K562 (cell line): Measurements from ENCODE around the gene ZNF17. TPM values are rescaled to one million over a fixed set of nuclear protein-coding genes. Genes with fewer than 3 reads are reported as not detected.

ENCODE experiments used
- EZH2 ChIP-seq: IDR thresholded peaks from 2 replicates; pipeline ENCODE4 v1.6.1; 2012; ENCODE audit warnings: low read depth, mild to moderate bottlenecking, inconsistent platforms, low read length, borderline replicate concordance
- HDAC8 ChIP-seq: fragments of 450-650 bp; IDR thresholded peaks from 2 replicates; pipeline ENCODE4 v1.6.1; 2016; ENCODE audit warnings: mild to moderate bottlenecking, missing genetic modification characterization, moderate library complexity, missing compliant biosample characterization
- HMGN3 ChIP-seq: IDR thresholded peaks from 2 replicates; pipeline ENCODE4 v1.6.1; 2011; ENCODE audit warnings: borderline replicate concordance, low read depth, mild to moderate bottlenecking, mixed read lengths, low read length; ENCODE audit not compliant: insufficient read length; ENCODE audit errors: extremely low read depth
- KDM2B ChIP-seq: fragments of 250-450 bp; sonication (Bioruptor Pico); IDR thresholded peaks from 2 replicates; pipeline ENCODE4 v1.8.0; 2021; ENCODE audit warnings: mild to moderate bottlenecking, moderate library complexity
- MED1 ChIP-seq: sonication (generic); formaldehyde crosslinking; IDR thresholded peaks from 2 replicates; pipeline ENCODE4 v1.8.1; 2023; ENCODE audit warnings: missing genetic modification reagents, borderline replicate concordance
- PRPF4 ChIP-seq: fragments of 200-400 bp; formaldehyde crosslinking; IDR thresholded peaks from one replicate; pipeline ENCODE4 v1.6.1; 2017; ENCODE audit warnings: low read length, low read depth, mild to moderate bottlenecking; ENCODE audit not compliant: insufficient read depth, poor library complexity, severe bottlenecking
- RBM39 ChIP-seq: fragments of 200-400 bp; formaldehyde crosslinking; optimal IDR thresholded peaks from 2 replicates; pipeline ENCODE3; 2018; ENCODE audit warnings: low read depth, low read length
- SMC3 ChIP-seq: conservative IDR thresholded peaks from 2 replicates; pipeline ENCODE4 v1.6.1; 2011; ENCODE audit warnings: low read depth, low read length, improper control_type of control experiment; ENCODE audit not compliant: insufficient read depth
- TCF7L2 ChIP-seq: fragments of 150-350 bp; IDR thresholded peaks from 2 replicates; pipeline ENCODE4 v1.6.1; 2016; ENCODE audit warnings: low read depth, mild to moderate bottlenecking, low read length, moderate library complexity
- ZNF124 ChIP-seq: sonication (generic); formaldehyde crosslinking; IDR thresholded peaks from 2 replicates; pipeline ENCODE4 v1.8.1; 2022; ENCODE audit warnings: missing genetic modification reagents
- ZNF408 ChIP-seq: fragments of 250-450 bp; sonication (Bioruptor Pico); IDR thresholded peaks from 2 replicates; pipeline ENCODE4 v1.4.0; 2020; ENCODE audit warnings: low read depth, mild to moderate bottlenecking, moderate library complexity
- ZNF79 ChIP-seq: fragments of 250-450 bp; sonication (Bioruptor Pico); IDR thresholded peaks from 2 replicates; pipeline ENCODE4 v1.4.0; 2020; ENCODE audit warnings: low read depth, mild to moderate bottlenecking, moderate library complexity
- polyA plus RNA-seq, 8 experiments: library from polyadenylated mRNA; depleted of rRNA in 4 of 8; stranded (reverse) in 5 of 8; unstranded in 3 of 8; fragments of >200 nt; fragmentation: Nextera tagmentation in 2 of 8; fragmentation: Illumina TruSeq in 1 of 8; extraction: Ambion mirVana in 2 of 8; extraction: Trizol in 1 of 8; gene quantifications; 2 replicates each; pipeline versions ENCODE4 v1.2.1 to v1.2.3, GENCODE V29; 2011 to 2014; ENCODE audit warnings: inconsistent platforms in 1 of 8, missing spikeins in 1 of 8
- total RNA-seq, 7 experiments: library from RNA; depleted of rRNA in 6 of 7; stranded (reverse); fragments of >200 nt in 6 of 7; fragmentation: Illumina TruSeq in 2 of 7; extraction: Trizol in 2 of 7; gene quantifications; 2 replicates each; pipeline versions ENCODE4 v1.2.1 to v1.2.3, GENCODE V29; 2011 to 2021; ENCODE audit warnings: low replicate concordance in 1 of 7
- TF ChIP-seq, protein P1 (sequence below): IDR thresholded peaks from 2 replicates; pipeline ENCODE4 v1.6.1; 2012; ENCODE audit warnings: low read depth, low read length, improper control_type of control experiment, borderline replicate concordance
- TF ChIP-seq, protein P2 (sequence below), 2 experiments: fragments of 450-650 bp; IDR thresholded peaks; 2 replicates each; pipeline ENCODE4 v1.6.1; 2016; ENCODE audit warnings: mild to moderate bottlenecking in 2 of 2, borderline replicate concordance in 1 of 2, low read depth in 1 of 2, moderate library complexity in 1 of 2
- TF ChIP-seq, protein P3 (sequence below): fragments of 200-800 bp; sonication (Bioruptor generic); IDR thresholded peaks from 2 replicates; pipeline ENCODE4 v1.6.1; 2017; ENCODE audit warnings: missing genetic modification characterization, missing compliant biosample characterization

ZNF17 gene
- total and polyA plus RNA-seq, 9 of the 15 experiments (the other 6 are each of a cell fraction or from before 2014, with no cell fraction given): 5.3 to 8.6 (median 6.5) TPM

DNA sequence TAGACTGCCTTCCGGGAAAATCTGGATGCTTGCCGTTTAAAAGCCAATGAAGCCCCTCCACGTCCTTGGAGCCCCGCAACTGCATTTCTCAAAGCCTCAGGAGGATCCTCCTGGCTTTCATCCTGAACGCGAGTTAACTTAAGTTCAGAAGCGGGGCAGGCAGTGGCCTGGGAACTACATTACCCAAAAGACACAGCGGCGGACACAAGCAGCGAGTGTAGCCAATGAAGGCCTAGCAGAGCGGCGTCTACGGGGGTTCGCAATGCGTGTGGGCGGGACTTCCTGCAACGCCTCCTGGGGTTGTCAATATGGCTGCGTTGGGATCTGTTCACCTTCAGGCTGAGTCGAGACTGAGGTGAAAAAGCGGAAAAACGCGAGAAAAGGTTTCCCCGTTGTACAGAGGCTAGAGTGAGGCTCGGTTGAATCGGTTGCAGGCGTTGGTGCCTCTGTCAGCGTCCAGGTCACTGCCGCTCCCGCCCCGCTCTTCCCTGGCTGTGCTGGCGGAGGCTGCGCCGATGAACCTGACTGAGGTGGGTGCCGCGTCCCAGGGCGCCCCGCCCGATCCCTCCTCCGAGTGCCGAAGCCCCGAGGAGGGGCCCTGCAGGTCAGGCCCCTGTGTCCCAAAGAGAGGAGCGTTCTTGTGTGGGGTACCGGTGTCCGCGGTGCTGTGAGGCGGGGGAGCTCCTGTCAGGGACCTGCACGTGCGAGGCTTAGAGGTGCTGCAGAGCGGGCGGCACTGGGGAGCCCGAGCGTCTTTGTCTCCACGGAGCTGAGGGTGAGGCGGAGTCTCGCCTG is at the start of gene ZNF17 (continued):
- TF ChIP-seq, protein P1, sequence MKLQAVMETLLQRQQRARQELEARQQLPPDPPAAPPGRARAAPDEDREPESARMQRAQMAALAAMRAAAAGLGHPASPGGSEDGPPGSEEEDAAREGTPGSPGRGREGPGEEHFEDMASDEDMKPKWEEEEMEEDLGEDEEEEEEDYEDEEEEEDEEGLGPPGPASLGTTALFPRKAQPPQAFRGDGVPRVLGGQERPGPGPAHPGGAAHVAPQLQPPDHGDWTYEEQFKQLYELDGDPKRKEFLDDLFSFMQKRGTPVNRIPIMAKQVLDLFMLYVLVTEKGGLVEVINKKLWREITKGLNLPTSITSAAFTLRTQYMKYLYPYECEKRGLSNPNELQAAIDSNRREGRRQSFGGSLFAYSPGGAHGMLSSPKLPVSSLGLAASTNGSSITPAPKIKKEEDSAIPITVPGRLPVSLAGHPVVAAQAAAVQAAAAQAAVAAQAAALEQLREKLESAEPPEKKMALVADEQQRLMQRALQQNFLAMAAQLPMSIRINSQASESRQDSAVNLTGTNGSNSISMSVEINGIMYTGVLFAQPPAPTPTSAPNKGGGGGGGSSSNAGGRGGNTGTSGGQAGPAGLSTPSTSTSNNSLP: no peak
- TF ChIP-seq EZH2 (no peak), HDAC8 (tag) (no peak), KDM2B (CRISPR knock-in tag) (no peak), TCF7L2 (no peak), HMGN3 (no peak), PRPF4 (no peak), SMC3 (0 out of 2 replicates have a peak, but pooled peaks have one; percentile 6), ZNF124 (CRISPR knock-in tag) (no peak), MED1 (CRISPR knock-in tag) (no peak), ZNF79 (no peak), RBM39 (no peak), ZNF408 (CRISPR knock-in tag) (no peak)
- TF ChIP-seq, protein P2, sequence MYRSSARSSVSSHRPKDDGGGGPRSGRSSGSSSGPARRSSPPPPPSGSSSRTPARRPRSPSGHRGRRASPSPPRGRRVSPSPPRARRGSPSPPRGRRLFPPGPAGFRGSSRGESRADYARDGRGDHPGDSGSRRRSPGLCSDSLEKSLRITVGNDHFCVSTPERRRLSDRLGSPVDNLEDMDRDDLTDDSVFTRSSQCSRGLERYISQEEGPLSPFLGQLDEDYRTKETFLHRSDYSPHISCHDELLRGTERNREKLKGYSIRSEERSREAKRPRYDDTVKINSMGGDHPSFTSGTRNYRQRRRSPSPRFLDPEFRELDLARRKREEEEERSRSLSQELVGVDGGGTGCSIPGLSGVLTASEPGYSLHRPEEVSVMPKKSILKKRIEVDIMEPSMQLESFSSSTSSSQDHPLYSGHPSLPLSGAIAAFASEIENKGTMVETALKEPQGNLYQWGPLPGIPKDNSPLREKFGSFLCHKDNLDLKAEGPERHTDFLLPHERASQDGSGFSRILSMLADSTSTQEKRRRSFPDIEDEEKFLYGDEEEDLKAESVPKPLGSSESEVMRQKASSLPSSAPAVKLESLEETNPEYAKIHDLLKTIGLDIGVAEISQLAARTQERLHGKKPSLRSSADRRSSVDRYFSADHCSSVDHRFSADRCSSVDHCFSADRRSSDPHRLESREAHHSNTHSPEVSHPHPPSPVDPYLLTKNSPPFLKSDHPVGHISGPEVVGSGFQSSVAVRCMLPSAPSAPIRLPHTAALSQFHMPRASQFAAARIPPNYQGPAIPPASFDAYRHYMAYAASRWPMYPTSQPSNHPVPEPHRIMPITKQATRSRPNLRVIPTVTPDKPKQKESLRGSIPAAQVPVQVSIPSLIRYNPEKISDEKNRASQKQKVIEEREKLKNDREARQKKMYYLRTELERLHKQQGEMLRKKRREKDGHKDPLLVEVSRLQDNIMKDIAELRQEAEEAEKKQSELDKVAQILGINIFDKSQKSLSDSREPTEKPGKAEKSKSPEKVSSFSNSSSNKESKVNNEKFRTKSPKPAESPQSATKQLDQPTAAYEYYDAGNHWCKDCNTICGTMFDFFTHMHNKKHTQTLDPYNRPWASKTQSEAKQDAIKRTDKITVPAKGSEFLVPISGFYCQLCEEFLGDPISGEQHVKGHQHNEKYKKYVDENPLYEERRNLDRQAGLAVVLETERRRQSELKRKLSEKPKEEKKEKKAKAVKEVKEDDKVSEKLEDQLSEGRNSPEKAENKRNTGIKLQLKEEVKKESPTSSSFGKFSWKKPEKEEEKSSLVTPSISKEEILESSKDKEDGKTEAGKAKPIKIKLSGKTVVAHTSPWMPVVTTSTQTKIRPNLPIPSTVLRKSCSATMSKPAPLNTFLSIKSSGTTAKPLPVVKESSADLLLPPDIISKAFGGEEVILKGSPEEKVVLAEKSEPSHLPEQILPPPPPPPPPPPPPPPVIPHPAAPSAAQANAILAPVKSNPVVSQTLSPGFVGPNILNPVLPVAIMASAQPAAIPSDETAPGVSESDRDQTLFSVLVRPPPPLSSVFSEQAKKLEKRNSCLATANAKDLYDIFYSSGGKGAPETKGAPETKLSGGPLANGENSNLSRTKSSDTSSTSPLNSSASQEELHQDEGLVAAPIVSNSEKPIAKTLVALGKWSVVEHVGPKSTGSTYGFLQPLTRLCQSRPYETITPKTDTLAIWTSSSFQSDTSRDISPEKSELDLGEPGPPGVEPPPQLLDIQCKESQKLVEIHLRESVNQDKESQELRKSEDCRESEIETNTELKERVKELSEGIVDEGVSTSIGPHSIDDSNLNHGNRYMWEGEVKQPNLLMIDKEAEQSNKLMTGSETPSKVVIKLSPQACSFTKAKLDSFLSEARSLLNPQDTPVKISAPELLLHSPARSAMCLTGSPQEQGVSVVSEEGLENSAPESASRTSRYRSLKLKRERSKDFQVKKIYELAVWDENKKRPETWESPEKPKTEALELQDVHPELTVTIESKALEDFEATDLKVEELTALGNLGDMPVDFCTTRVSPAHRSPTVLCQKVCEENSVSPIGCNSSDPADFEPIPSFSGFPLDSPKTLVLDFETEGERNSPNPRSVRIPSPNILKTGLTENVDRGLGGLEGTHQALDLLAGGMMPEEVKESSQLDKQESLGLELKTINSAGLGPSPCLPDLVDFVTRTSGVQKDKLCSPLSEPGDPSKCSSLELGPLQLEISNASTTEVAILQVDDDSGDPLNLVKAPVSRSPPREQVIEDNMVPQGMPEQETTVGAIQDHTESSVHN (IDR thresholded peaks at IDR 0.05; ENCODE audit: borderline replicate concordance in 1 of 2, low read depth in 1 of 2): no peak
- TF ChIP-seq, protein P3, sequence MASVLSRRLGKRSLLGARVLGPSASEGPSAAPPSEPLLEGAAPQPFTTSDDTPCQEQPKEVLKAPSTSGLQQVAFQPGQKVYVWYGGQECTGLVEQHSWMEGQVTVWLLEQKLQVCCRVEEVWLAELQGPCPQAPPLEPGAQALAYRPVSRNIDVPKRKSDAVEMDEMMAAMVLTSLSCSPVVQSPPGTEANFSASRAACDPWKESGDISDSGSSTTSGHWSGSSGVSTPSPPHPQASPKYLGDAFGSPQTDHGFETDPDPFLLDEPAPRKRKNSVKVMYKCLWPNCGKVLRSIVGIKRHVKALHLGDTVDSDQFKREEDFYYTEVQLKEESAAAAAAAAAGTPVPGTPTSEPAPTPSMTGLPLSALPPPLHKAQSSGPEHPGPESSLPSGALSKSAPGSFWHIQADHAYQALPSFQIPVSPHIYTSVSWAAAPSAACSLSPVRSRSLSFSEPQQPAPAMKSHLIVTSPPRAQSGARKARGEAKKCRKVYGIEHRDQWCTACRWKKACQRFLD (CRISPR knock-in tag): no peak
